HG02840 (cell line): ENCODE measurements around the gene FBXW5.

Experiments
- ATAC-seq: cut with Tn5 transposase; IDR thresholded peaks from one replicate; pipeline ENCODE4 v1.9.1; 2021; ENCODE audit warnings: mild to moderate bottlenecking, moderate library complexity, moderate number of reproducible peaks; ENCODE audit not compliant: unreplicated experiment, low FRiP score

FBXW5 gene

DNA sequence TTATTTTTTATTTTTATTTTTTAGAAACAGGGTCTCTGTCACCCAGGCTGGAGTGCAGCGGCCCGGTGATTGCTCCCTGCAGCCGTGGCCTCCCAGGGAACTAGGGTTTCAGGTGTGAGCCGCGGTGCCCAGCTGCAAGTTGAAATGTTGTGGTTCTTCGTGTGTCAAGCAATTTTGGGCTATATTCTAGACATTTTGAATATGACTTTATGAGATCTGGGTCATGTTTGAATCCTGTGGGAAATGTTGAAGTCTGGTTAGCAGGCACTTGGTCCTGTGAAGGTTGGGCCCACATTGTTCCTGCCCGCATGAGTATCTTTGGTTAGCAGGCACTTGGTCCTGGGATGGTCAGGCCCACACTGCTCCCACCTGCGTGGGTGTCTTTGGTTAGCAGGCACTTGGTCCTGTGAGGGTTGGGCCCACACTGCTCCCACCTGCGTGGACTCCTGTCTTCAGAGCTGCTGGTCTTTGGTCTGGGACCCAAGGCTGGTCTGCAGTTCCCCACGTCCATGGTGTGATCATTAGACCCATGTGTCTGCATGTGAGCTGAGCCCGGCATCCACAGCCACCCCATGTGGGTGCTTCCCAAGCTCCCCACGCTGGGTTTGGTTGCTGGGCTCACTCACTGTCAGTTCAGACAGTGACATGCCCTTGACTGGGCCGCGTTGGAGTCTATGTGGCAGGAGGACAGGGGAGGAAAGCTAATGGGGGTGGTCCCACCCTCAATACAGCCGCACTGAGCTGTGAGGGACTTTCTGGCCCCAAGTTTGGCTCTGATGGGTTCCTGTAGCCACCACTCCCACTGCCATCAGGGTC is 7.1 kb downstream of the FBXW5 start:
- ATAC-seq: no peak

DNA sequence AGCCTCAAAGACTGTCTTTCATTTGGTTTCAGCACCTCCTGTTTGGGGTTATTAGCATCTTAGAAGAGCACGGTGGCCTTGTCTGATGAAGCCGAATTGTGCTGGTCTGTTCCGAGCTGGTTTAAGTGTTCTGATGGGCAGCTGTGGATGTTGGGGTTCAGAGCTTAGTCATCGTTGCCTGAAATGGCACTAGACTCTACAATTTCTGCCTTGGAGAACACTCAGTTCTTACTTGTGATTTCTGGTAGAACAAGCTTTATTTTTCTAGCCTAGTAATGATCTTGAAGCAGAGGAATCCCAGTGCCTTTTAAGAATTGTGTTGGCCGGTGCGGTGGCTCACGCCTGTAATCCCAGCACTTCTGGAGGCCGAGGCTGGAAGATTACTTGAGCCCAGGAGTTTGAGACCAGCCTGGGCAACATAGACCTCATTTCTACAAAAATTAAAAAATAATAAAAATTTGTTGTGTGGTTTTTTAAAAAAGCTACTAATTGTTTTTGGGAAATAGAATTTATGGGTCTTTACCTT is 7.8 kb downstream of the FBXW5 start:
- ATAC-seq: no peak

DNA sequence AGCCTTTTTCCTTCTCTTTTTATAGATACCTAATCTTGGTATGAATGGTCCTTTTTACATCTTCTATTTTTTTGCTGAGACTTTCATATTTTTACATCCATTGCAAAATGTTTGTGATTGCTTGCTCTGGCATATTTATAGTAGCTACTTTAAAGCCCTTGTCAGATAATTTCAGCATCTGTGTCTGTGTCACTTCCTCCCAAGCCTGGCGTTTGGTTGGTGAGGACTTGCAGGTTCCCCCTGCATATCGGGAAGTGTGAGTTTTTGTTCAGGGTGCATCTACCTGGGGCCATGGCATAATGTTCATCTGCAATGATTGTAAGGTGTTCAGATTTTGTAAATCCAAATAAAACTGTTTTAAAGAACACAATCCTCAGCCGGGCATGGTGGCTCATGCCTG is 8.9 kb downstream of the FBXW5 start:
- ATAC-seq: no peak

DNA sequence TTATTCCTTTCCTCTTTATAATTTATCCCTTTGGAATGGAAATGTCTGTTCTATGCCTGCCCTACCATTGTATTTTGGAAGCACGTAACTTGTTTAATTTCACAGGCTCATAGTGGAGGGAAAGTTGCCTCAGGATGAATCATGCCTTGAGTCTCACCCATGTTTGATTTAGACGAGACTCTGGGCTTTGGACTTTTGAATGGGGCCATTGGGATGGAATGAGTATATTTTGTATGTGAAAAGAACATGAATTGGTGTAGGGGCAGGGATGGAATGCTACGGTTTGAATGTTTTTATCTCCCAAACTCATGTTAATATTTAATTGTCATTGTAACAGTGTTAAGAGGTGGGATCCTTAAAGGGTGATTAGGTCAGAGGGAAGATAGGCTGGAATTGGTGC is 10.3 kb downstream of the FBXW5 start:
- no peak for ATAC-seq

DNA sequence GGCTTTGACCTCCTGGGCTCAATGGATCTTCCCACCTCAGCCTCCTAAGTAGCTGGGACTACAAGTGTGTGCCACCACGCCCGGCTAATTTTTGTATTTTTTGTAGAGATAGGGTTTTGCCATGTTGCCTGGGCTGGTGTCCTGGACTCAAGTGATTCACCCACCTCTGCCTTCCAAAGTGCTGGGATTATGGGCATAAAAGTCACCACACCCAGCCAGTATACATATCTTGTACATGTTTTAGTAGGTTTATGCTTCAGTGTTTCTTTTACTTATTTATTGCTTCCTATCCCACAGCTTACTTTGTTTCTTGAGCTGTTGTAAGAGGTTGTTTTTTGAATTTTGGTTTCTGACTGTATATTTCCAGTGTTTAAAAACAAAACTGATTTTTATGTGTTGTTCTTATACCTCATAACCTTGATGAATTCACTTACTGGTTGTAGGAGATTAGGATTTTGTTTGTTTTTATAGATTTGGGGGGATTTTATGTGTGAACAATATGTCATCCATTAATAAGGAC is 12.9 kb downstream of the FBXW5 start:
- ATAC-seq: no peak

DNA sequence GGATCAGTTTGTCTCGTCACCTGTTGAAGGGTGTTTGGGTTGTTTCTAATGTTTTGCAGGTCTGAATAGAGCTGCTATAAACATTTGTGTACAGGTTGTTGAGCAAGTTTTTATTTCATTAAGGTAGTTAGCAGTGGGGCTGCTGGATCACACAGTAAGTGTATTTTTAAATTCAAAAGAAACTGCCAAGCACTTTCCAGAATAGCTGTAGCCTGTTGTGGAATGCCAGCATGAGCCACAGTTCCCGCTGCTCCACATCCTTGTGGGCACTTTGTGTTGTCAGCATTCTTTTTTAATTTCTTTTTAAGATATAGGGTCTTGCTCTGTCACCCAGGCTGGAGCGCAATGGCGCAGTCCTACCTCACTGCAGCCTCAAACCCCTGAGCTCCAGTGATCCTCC is 14.5 kb downstream of the FBXW5 start:
- ATAC-seq: no peak

DNA sequence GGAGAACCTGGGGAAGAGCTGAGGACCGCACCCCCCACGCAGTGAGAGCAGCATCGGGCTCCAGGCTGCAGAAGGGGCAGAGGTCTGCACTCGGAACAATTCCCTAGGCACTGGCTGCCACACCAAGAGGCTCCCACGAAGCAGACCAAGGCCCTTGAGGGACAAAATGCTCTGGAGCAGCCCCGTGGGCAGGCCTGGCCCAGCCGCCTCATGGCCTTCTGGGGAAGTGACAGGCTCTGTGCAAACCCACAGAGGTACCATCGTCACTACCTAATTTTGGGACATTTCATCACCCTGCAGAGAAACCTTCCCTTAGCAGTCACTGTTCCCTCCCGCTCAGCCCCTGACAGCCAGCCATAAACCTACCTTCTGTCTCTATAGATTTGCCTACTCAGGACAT is 15.9 kb downstream of the FBXW5 start:
- no peak for ATAC-seq

DNA sequence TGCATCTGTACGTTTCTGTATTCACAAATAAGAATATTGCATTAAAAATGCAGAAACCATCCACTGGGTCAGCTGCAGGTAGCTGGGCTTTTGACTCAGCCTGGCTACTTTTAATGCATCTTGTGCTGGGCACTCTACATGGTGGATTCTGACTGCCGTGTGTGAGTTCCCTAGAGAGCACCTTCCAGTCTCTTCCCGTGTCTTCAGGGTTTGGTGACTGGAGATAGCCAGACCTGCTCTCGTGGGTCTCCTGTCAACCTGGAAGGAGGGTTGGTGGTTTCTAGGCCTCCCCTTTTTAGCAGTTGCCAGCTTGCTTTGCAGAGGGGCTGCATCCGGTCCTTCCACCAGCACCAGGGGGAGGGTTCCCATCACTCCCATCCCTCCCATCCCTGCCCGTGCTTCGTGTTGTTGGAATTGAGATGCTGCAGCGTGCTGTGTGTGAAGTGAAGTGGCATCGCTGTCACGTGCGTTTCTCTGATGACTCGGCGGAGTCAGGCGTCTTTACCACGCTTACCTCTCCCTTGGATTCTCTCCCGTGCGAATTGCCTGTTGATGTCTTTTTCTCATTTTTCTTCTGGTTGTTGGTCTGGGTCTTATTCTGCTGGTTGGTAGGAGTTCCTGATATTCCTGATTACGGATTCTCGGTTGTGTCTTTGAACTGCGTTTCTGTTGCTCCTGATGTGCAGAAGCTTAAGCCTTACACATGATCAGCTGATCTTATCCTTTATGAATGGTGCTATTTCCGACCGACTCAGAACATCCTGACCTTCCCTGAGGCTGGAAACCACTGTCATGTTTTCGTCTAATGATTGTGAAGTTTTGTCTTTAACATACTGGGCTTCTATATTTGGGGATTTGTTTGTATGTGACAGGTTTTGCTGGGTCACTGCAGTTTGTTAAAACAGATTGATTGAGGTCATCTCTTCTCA is 16.9 kb downstream of the FBXW5 start:
- ATAC-seq: no peak

DNA sequence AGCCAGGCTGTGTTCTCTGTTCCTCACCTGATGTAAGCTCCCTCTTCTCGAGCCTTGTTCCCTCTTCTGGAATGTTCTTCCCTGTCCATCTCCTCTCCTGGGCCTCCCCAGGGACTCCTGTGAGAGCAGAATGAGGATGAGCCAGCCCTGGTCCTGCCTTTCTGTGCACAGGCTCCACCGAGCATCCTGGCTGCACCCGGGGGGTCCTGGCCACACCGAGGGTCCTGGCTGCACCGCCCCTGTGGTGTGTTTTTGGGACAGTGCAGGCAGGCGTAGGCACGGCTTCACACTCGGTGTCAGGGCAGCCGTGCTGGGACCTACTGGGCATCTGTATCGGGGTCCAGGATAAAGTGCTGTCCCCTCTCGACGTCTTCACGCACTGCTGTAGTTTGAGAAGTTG is 17.8 kb downstream of the FBXW5 start:
- no peak for ATAC-seq

DNA sequence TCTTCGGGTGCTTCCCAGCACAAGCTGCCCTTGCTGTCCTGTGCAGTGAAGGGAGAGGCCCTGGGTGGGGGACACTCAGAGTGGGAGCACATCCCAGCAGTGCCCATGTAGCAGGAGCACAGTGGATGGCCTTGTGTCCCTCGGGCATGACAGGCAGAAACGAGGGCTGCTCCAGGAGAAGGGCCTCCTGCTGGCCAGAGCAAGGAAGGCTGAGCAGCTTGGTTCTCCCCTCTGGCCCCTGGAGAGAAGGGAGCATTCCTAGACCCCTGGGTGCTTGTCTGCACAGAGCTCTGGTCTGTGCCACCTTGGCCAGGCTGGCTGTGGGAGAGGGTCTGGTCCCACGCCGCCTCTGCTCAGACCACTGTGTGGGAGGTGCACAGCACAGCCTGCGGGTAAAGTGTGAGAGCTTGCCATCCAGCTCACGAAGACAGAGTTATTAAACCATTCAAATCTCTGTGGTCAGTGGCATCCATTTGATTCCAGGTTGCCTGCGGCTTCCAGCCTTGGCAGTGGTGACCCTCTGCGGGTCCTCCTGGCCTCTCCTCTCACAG is 18.3 kb downstream of the FBXW5 start:
- no peak for ATAC-seq

DNA sequence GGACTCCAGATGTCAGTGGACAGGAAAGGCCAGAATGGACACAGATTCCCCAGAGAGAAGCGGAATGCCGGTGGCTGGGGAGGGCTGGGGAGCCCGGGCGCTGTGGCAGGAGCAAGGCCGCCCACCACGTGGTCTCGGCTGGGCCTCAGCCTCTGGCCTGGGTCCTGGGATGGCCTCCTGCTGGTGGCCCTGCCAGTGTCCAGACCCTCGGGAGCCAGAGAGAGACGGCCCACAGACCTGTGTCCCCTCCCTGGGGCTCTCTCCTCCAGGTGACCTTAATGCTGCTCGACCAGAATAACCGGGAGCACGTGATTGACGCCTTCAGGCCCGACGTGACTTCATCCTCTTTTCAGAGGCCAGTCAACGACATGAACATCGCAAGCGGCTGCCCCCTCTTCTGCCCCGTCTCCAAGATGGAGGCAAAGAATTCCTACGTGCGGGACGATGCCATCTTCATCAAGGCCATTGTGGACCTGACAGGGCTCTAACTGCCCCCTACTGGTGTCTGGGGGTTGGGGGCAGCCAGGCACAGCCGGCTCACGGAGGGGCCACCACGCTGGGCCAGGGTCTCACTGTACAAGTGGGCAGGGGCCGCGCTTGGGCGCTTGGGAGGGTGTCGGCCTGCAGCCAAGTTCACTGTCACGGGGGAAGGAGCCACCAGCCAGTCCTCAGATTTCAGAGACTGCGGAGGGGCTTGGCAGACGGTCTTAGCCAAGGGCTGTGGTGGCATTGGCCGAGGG is 19.0 kb downstream of the FBXW5 start:
- no peak for ATAC-seq

DNA sequence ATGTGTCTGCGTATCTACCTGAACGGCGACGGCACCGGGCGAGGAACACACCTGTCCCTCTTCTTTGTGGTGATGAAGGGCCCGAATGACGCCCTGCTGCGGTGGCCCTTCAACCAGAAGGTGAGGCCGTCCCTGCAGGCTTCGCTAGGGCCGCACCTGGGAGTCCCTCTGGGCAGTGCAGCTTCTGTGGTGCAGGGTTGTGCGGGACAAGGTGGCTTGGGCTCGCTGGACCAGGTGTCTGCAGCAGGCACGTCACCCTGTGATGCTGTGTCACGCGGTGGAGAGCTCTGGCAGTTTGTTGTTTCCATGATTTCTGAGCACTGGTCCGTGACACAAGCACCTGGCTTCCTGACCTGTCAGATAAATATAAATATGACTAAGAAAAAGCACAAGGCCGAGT is 20.7 kb downstream of the FBXW5 start:
- ATAC-seq: no peak

DNA sequence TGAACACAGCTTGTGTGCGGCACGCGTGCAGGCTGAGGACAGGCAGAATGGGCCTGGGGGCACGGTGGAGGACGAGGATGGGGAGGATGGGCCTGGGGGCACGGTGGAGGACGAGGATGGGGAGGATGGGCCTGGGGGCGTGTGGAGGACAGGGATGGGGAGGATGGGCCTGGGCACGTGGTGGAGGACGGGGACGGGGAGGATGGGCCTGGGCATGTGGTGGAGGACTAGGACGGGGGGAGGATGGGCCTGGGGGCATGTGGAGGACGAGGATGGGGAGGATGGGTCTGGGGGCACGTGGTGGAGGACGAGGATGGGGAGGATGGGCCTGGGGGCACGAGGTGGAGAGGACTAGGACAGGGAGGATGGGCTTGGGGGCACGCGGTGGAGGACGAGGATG is 22.0 kb downstream of the FBXW5 start:
- ATAC-seq: no peak

DNA sequence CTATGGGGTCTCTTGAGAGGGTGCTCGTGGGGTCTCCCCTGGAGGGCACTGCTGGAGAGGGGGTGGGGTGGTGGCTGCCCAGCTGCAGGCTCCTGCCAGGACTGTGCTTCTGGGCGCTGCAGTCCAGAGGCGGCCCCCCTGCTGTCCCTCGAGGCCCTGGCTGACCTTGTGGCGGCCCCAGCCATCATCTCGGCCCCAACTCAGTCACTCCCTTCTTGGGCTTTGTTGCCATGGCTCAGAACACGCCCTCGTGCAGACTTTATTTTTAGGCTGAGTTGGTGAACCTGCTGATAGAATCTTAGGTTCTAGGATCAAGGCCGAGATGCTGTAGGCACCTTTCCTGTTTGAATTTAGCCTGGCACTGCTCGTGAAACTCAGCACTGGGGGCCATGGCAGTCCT is 22.8 kb downstream of the FBXW5 start:
- no peak for ATAC-seq

DNA sequence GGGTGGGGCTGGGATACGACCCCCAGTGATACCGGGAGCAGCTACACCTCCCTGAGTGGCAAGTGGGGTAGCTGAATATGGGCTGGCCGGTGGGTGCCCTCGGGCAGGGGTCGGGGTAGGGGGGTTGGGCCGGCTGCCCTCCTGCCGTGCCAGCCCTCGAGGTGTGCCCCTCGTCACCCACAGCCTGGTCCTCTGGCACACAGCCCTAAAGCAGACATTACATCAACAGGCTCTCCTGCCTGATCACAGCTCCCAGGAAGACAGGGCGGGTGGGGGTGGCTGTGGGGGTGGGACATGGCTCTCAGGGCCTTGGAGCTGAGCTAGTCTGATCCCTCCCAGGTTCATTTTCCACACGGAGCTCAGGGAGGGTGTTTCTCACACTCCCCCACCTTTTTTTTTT is 23.2 kb downstream of the FBXW5 start:
- no peak for ATAC-seq

DNA sequence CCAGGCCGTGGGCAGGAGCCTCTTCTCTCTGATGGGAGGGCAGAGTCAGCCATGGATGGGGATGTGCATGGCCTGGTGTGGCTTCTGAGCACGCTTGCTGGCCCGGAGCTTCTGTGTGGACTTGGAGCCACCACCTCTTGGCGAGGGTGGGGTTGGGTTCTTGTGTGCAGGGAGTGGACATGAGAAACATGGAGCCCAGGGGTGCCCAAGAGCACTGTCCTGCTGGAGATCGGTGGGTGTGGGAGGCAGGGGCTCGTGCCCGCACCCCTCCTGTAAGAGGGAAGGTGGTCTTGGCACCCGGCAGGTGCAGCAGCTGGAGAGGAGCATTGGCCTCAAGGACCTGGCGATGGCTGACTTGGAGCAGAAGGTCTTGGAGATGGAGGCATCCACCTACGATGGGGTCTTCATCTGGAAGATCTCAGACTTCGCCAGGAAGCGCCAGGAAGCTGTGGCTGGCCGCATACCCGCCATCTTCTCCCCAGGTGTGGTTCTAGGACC is 23.8 kb downstream of the FBXW5 start:
- no peak for ATAC-seq

DNA sequence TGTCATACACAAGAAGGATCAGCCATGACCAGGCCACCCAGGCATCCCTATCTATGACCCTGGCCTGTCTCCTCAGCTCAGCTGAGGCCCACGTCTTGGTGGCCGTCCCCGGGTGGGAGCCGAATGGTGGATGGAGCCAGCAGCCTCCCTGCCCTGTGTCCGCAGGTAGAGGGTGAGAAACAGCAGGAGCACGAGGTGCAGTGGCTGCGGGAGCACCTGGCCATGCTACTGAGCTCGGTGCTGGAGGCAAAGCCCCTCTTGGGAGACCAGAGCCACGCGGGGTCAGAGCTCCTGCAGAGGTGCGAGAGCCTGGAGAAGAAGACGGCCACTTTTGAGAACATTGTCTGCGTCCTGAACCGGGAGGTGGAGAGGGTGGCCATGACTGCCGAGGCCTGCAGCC is 24.5 kb downstream of the FBXW5 start:
- no peak for ATAC-seq

DNA sequence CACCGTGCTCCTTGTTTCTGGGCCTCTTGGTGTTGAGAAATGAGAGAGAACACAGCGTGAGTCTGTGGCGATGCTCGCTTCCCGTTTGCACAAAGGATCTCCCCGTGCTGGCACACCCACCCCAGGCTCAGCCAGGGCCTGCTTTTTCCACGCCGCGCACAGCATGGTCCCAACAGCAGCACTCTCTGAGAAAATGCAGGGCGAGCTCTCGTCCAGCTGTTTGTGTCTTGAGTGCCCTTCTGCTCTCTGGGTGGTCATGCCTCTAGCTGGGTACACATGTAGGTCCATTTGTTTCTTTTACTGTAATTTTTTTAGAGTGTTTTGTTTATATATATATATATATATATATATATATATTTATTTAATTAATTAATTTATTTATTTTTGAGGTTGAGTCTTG is 26.6 kb downstream of the FBXW5 start:
- no peak for ATAC-seq

DNA sequence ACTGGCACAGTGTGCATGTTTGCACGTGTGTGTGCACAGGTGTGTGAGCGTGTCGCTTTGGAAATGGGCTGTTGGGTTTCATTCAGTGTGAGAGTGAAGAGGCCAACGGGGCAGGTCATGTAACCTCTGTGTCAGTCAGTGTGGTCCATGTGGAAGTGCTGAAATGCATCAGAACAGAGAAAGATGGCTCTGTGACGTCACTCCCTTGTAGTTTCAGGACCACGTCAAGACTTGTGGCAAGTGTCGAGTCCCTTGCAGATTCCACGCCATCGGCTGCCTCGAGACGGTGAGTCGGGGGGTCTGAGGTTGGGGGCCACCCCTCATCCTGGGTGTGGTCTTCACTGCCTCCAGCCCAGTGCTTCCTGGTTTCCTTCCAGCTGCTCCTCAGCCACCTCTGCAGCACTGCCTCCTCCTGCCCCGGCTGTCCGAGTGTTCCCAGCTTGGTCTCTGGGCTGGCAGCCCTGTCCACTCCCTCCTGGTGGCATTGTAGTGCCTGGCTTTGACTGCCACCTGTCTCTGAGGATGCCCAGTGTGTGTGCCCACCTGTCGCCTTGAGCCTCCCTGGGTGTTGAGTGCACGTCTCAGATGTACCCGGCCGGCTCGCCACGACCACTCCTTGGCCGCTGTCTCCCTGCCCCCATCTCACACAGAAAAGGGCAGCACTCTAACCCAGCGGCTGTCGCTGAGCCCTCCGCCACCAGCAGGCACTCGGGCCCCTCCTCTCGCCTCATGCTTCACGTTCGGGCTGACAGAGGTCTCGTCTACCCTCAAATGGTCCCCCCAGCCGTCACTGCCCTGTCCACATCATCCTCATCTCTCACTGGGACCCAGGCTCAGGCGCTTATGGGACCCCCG is 28.0 kb downstream of the FBXW5 start:
- ATAC-seq: no peak
